HCT116 (cell line): ENCODE measurements around the gene PYDC1.

Experiments
- ELF1 ChIP-seq: IDR thresholded peaks from 2 replicates; pipeline ENCODE4 v1.6.1; 2012; ENCODE audit warnings: low read depth, borderline replicate concordance
- EZH2 ChIP-seq: fragments of 200-600 bp; sonication (generic); IDR thresholded peaks from 2 replicates; pipeline ENCODE4 v1.6.1; 2017; ENCODE audit warnings: antibody characterized with exemption, mixed run types
- EZH2phosphoT487 ChIP-seq: fragments of 200-600 bp; IDR thresholded peaks from 2 replicates; pipeline ENCODE4 v1.6.1; 2018; ENCODE audit warnings: antibody characterized with exemption, borderline replicate concordance
- FOSL1 ChIP-seq: IDR thresholded peaks from 2 replicates; pipeline ENCODE4 v1.6.1; 2012; ENCODE audit warnings: low read depth
- POLR2A ChIP-seq: IDR thresholded peaks from 2 replicates; pipeline ENCODE4 v1.7.0; 2011; ENCODE audit warnings: borderline replicate concordance; ENCODE audit not compliant: insufficient read depth, insufficient read length; ENCODE audit errors: extremely low read depth
- POLR2AphosphoS5 ChIP-seq: IDR thresholded peaks from 2 replicates; pipeline ENCODE4 v1.6.1; 2011; ENCODE audit warnings: mild to moderate bottlenecking, low read depth, low read length, moderate library complexity
- RAD21 ChIP-seq: IDR thresholded peaks from 2 replicates; pipeline ENCODE4 v1.6.1; 2012; ENCODE audit warnings: low read depth, mild to moderate bottlenecking
- SP1 ChIP-seq: IDR thresholded peaks from 2 replicates; pipeline ENCODE4 v1.6.1; 2012; ENCODE audit warnings: low read depth
- TCF7L2 ChIP-seq: IDR thresholded peaks from 2 replicates; pipeline ENCODE4 v1.7.0; 2011; ENCODE audit warnings: borderline replicate concordance, inconsistent platforms; ENCODE audit not compliant: insufficient read depth, insufficient read length; ENCODE audit errors: extremely low read depth
- ZFX ChIP-seq: fragments of 450-650 bp; IDR thresholded peaks from 2 replicates; pipeline ENCODE4 v1.6.1; 2017
- ZNF274 ChIP-seq: fragments of 200-500 bp; sonication (Bioruptor generic); IDR thresholded peaks from 2 replicates; pipeline ENCODE4 v1.6.1; 2014; ENCODE audit warnings: mild to moderate bottlenecking, low read depth, low read length, inconsistent platforms
- TF ChIP-seq, protein P1 (sequence below), 3 experiments: fragments of 200-600 bp in 1 of 3; sonication (generic) in 1 of 3; IDR thresholded peaks in 2 of 3; conservative IDR thresholded peaks in 1 of 3; 2 replicates each; pipeline ENCODE4 v1.5.1; 2012 to 2017; ENCODE audit warnings: low read depth in 2 of 3, low read length in 2 of 3, antibody characterized with exemption in 1 of 3, borderline replicate concordance in 1 of 3, control low read depth in 1 of 3, mild to moderate bottlenecking in 1 of 3, mixed read lengths in 1 of 3, mixed run types in 1 of 3, moderate library complexity in 1 of 3; ENCODE audit not compliant: insufficient read depth in 1 of 3
- TF ChIP-seq, protein P2 (sequence below): IDR thresholded peaks from 2 replicates; pipeline ENCODE4 v1.6.1; 2012
- TF ChIP-seq, protein P3 (sequence below): IDR thresholded peaks from 2 replicates; pipeline ENCODE4 v1.6.1; 2012

DNA sequence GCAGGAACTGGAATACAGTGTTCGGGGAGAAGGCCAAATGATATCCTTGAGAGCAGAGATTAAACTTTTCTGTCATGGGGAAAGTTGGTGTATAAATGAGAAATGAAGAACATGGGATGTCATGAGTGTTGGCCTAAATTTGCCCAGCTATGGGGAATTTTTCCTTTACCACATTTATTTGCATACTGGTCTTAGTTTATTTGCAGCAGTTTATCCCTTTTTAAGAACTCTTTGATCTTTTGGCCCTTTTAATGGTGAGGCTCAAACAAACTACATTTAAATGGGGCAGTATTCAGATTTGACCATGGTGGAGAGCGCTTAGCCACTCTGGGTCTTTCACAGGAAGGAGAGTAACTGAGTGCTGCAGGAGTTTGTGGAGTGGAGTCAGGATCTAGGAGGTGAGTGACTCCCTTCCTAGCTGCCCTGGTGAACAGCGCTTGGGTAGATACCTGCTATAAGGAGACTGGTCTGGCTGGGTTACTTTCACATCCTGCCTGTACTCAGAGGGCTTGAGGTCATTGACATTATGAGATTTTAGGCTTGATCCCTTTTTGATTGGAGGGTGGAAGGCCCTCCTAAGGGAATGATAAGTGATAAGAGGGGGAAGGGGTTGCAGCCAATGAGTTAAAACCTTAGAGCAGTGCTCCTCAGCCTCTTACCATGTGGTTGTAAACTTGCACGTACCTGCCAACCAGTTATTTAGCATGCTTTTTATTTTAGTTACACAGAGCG lies 25.1 kb downstream of the PYDC1 start:
- TF ChIP-seq EZH2phosphoT487 (no peak), ELF1 (no peak), POLR2A (no peak), POLR2AphosphoS5 (peak; percentile 29), ZNF274 (no peak), TCF7L2 (no peak), ZFX (no peak), SP1 (no peak), FOSL1 (no peak), EZH2 (no peak), RAD21 (no peak)
- TF ChIP-seq, protein P1, sequence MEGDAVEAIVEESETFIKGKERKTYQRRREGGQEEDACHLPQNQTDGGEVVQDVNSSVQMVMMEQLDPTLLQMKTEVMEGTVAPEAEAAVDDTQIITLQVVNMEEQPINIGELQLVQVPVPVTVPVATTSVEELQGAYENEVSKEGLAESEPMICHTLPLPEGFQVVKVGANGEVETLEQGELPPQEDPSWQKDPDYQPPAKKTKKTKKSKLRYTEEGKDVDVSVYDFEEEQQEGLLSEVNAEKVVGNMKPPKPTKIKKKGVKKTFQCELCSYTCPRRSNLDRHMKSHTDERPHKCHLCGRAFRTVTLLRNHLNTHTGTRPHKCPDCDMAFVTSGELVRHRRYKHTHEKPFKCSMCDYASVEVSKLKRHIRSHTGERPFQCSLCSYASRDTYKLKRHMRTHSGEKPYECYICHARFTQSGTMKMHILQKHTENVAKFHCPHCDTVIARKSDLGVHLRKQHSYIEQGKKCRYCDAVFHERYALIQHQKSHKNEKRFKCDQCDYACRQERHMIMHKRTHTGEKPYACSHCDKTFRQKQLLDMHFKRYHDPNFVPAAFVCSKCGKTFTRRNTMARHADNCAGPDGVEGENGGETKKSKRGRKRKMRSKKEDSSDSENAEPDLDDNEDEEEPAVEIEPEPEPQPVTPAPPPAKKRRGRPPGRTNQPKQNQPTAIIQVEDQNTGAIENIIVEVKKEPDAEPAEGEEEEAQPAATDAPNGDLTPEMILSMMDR (IDR thresholded peaks at IDR 0.05 in 2 of 3, conservative IDR thresholded peaks at IDR 0.05 in 1 of 3; ENCODE audit: borderline replicate concordance in 1 of 3, insufficient read depth in 1 of 3, low read depth in 2 of 3, low read length in 2 of 3) = no peak
- TF ChIP-seq, protein P2, sequence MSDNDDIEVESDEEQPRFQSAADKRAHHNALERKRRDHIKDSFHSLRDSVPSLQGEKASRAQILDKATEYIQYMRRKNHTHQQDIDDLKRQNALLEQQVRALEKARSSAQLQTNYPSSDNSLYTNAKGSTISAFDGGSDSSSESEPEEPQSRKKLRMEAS = no peak
- TF ChIP-seq, protein P3, sequence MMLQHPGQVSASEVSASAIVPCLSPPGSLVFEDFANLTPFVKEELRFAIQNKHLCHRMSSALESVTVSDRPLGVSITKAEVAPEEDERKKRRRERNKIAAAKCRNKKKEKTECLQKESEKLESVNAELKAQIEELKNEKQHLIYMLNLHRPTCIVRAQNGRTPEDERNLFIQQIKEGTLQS = no peak
